Left lung (tissue), 10 donors: Measurements from ENCODE around the gene ARFIP1. TPM values are rescaled to one million over a fixed set of nuclear protein-coding genes. Genes with fewer than 3 reads are reported as not detected.

Experiments used
- ATAC-seq: fragments of 200-7000 bp; cut with Tn5 transposase; one replicate; pipeline ENCODE4 v1.9.1; 2020; ENCODE audit warnings: moderate library complexity
- DNase-seq, 4 donors: peaks; one replicate each; pipeline ENCODE4 v3.0.0-alpha.2; 2013 to 2020
- H3K27ac ChIP-seq, 2 donors: fragments of 200-600 bp; sonication (generic) in 1 of 2; one replicate each; pipeline versions ENCODE4 v1.5.0 to v1.8.0; 2020 to 2021
- H3K27me3 ChIP-seq, 2 donors: fragments of 200-600 bp; sonication (generic) in 1 of 2; one replicate each; pipeline versions ENCODE4 v1.5.0 to v1.8.0; 2020 to 2021
- H3K36me3 ChIP-seq, 2 donors: fragments of 200-600 bp; sonication (generic) in 1 of 2; one replicate each; pipeline versions ENCODE4 v1.5.0 to v1.8.0; 2020 to 2021
- H3K4me1 ChIP-seq, 2 donors: fragments of 200-600 bp; one replicate each; pipeline ENCODE4 v1.8.0; 2021
- H3K4me3 ChIP-seq, 2 donors: fragments of 200-600 bp; sonication (generic) in 1 of 2; one replicate each; pipeline versions ENCODE4 v1.5.0 to v1.8.0; 2020 to 2021; ENCODE audit warnings: mild to moderate bottlenecking in 1 of 2
- H3K9me3 ChIP-seq, 2 donors: fragments of 200-600 bp; sonication (generic) in 1 of 2; one replicate each; pipeline versions ENCODE4 v1.5.0 to v1.8.0; 2020 to 2021
- CTCF ChIP-seq, 2 donors: fragments of 200-600 bp; sonication (generic) in 1 of 2; IDR thresholded peaks; one replicate each; pipeline versions ENCODE4 v1.5.0 to v1.8.0; 2021; ENCODE audit warnings: antibody characterized with exemption in 2 of 2
- intact Hi-C, 2 donors: fragments of 100-400 bp; cut with DNase I; formaldehyde crosslinking; loops; one replicate each; pipeline versions ENCODE4 v1.11.2 to v1.14.2; 2022
- polyA plus RNA-seq, 6 donors: library from polyadenylated mRNA; unstranded; fragments of 120-200 nt; gene quantifications; one replicate each; pipeline ENCODE4 v1.2.1, GENCODE V29; 2013; ENCODE audit not compliant: insufficient read length in 6 of 6
- total RNA-seq, 2 donors: library from RNA; stranded (reverse); fragmentation: NEBNext Ultra II Directional; extraction: Animal tissue kit (Norgen Biotek cat#: 25700); gene quantifications; one replicate each; pipeline ENCODE4 v1.2.1, GENCODE V29; 2021
- donor health status: DM: no; HTN: yes; CAD: no.
- donor health status: DM: no; HTN: no; CAD: no.

ARFIP1 gene
- total and polyA plus RNA-seq, 8 donors, result 34.7 to 48.9 (median 45.5) TPM

DNA sequence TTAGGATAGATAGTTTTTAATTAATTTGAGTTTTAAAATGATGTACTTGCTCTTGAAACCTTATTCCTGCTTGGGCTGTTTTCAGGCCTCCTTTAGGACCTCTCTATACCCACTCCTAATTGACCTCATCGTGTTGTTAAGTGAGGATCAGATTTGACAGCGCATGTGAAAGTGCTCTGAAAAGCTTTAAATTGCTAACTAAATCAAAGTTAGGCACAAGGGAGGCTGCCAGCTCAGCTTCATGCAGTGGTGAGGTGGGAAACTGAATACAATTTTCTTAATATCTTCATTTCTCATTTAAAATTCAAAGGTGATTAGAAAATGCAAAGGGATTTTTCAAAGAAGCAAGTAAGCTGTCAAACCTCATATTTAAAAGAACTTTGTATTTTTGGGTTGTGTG, 176.4 kb downstream of the ARFIP1 start:
- no peak for ATAC-seq
- TF ChIP-seq CTCF (IDR thresholded peaks at IDR 0.05), result no peak
- intact Hi-C loops, result no loop called here
- no peaks in the 10 kb centered on the region for H3K9me3 ChIP-seq
- peak overlapping the region in 1 of 2 donors; percentile 28 for H3K27ac ChIP-seq
- peaks cover 30 to 34% of the 10 kb centered on the region in 2 donors for H3K4me1 ChIP-seq
- no peaks in the 10 kb centered on the region for H3K36me3 ChIP-seq
- DNase-seq, result no peak
- no peak overlapping the region for H3K4me3 ChIP-seq
- H3K27me3 ChIP-seq, result no peaks in the 10 kb centered on the region

DNA sequence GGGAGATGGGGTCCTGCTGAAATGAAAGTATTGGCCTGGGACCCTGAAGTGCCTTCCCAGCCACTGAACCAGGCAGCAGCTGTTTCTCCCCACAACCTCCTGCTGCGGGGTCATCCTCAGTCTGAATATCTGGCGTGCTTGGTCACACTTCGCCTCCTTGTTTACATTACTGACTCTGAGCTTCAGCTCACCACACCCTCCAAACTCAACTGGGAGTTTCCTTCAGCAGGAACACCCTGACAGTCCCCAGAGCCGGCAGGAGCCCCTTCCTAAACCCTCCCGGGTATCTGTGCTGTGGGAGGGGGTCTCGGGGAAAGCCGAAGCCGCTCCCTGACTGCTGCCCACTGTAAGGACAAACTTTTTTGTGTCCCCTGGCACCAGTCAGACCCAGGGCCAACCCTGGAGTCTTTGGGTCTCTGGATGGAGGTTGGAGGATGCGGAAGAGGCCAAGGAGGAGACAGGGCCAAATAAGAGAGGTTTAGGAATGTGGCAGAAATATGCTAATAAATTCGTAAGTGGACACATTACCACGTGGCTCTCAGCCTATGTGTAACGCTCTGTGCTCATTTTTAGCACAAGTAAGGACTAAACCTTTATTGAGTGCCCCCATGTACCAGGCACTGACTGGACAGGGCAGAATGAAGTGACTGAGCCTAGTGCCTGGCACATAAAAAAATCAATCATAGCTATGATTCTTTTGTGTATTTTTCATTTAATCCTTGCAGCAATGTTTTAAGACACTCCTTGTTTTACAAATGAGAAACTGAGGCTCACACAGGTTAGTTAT, 177.1 kb downstream of the ARFIP1 start:
- no peak for TF ChIP-seq CTCF (IDR thresholded peaks at IDR 0.05)
- ATAC-seq (peak; percentile 70), DNase-seq (peak in 1 of 4 donors; percentile 51)
- Histone ChIP-seq H3K27ac (peak overlapping the region; percentile 35 to 73), H3K36me3 (no peaks in the 10 kb centered on the region), H3K9me3 (no peaks in the 10 kb centered on the region), H3K4me3 (no peak overlapping the region), H3K27me3 (no peaks in the 10 kb centered on the region), H3K4me1 (peaks cover 30 to 37% of the 10 kb centered on the region in 2 donors)
- intact Hi-C loops, result no loop called here

DNA sequence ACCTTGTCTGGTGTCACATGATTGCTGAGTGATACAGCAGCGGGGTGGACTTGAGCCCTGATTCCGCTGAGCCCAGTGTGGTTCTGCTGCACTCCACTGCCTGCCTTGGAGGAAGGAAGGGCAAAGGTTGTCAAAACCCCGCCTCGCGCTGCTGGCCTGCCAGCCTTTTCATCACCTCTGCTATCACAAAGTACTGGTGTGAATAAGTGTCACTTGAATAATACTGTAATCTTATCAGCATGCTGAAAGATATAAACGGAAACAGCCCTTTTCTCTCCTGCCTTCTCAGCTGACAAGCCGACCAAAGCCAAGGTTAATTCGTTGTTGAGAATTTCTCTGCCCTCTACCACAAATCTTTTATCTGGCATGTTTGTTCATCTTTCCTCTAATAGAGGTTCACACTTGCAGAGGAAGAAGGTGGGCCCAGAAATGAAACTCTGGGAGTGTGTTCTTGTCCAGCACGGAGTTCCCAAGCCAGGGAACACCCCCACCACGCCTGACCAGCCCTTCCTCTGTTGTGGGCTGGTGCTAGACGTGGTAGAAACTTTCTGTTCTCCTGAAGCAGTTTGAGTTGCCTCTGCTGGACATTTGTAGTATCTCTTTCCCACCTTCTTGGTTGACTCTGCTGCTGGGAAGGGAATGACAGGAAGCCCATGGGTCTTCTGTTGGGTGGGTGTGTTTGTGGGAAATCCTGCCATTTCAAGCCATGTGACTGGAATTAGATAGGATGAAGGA, 177.8 kb downstream of the ARFIP1 start:
- Histone ChIP-seq H3K27ac (peak overlapping the region; percentile 35 to 73), H3K4me3 (no peak overlapping the region), H3K4me1 (peaks cover 30 to 42% of the 10 kb centered on the region in 2 donors), H3K36me3 (no peaks in the 10 kb centered on the region), H3K27me3 (no peaks in the 10 kb centered on the region), H3K9me3 (no peaks in the 10 kb centered on the region)
- TF ChIP-seq CTCF (IDR thresholded peaks at IDR 0.05), result no peak
- DNase-seq (peak in 1 of 4 donors; percentile 67), ATAC-seq (peak; percentile 82)
- intact Hi-C loops, result no loop called here

DNA sequence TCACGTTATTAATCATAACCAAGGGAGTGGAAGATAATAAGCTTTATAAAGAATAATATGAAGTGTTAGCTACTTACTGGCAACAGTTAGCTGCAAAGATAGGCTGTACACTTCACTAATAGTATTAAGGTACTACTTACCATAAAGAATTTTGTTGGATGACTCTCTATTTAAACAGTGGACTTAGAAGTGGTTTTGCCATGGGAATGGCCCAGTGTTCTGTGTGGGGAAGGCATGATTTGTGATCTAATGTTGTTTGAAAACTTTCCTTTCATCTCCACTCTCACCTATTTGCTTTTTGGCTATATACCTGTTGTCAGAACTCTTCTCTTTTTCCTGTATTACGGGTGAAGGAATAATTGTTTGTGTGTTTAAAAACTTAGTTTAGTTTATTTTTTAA, 179.3 kb downstream of the ARFIP1 start:
- DNase-seq, result no peak
- H3K27ac ChIP-seq, result peak overlapping the region in 1 of 2 donors; percentile 73
- intact Hi-C loops, result no loop called here

More for the DNA sequence above, 179.3 kb downstream of the ARFIP1 start:
- Histone ChIP-seq H3K4me1 (peaks cover 30 to 43% of the 10 kb centered on the region in 2 donors), H3K9me3 (no peaks in the 10 kb centered on the region), H3K36me3 (peaks cover 0 to 4% of the 10 kb centered on the region in 2 donors), H3K4me3 (no peak overlapping the region), H3K27me3 (no peaks in the 10 kb centered on the region)
- TF ChIP-seq CTCF (IDR thresholded peaks at IDR 0.05), result no peak
- peak; percentile 52 for ATAC-seq
